CD14-positive monocyte (primary cell): ENCODE results near the gene MSI2. TPM values are rescaled to one million over a fixed set of nuclear protein-coding genes. Genes with fewer than 3 reads are reported as not detected.
A peak's percentile ranks its signal among the peaks of the same experiment; 100 is the strongest.

Experiments used
- DNase-seq, 3 donors: peaks; one replicate each; pipeline ENCODE4 v3.0.0-alpha.2; 2011 to 2022
- H2AFZ ChIP-seq: 2 replicates; pipeline ENCODE4 v1.6.0; 2012; ENCODE audit warnings: mild to moderate bottlenecking, low read depth, low read length, inconsistent platforms; ENCODE audit not compliant: insufficient read depth, poor library complexity, severe bottlenecking
- H3K27ac ChIP-seq, 2 donors: 1 replicate in 1 of 2; 2 replicates in 1 of 2; pipeline ENCODE4 v1.5.1; 2012 to 2013; ENCODE audit warnings: low read length in 2 of 2, control low read depth in 1 of 2, inconsistent platforms in 1 of 2, low read depth in 1 of 2, mild to moderate bottlenecking in 1 of 2
- H3K27me3 ChIP-seq, 2 donors: one replicate each; pipeline versions ENCODE4 v1.6.0 to v1.6.1; 2011 to 2013; ENCODE audit warnings: low read length in 2 of 2; ENCODE audit not compliant: control insufficient read depth in 2 of 2, insufficient read depth in 2 of 2
- H3K36me3 ChIP-seq, 2 donors: replicated peaks in 1 of 2; 1 replicate in 1 of 2; 2 replicates in 1 of 2; pipeline versions ENCODE4 v1.5.1 to v1.6.1; 2012 to 2013; ENCODE audit warnings: low read length in 2 of 2, control low read depth in 1 of 2, inconsistent platforms in 1 of 2, mild to moderate bottlenecking in 1 of 2; ENCODE audit not compliant: insufficient read depth in 2 of 2, control insufficient read depth in 1 of 2
- H3K4me1 ChIP-seq, 2 donors: 1 replicate in 1 of 2; 2 replicates in 1 of 2; pipeline versions ENCODE4 v1.5.1 to v1.6.1; 2012 to 2013; ENCODE audit warnings: low read length in 2 of 2, control low read depth in 1 of 2, inconsistent platforms in 1 of 2, mild to moderate bottlenecking in 1 of 2, moderate library complexity in 1 of 2; ENCODE audit not compliant: insufficient read depth in 2 of 2, control insufficient read depth in 1 of 2
- H3K4me2 ChIP-seq: replicated peaks from 2 replicates; pipeline ENCODE3; 2012; ENCODE audit warnings: low read length, moderate library complexity, mild to moderate bottlenecking; ENCODE audit not compliant: poor library complexity, severe bottlenecking; ENCODE audit errors: extremely low read depth
- H3K4me3 ChIP-seq, 3 experiments: fragments of 200-600 bp in 1 of 3; sonication (generic) in 1 of 3; replicated peaks in 1 of 3; 1 replicate in 2 of 3; 2 replicates in 1 of 3; pipeline ENCODE4 v1.5.1; 2011 to 2013; ENCODE audit warnings: low read length in 3 of 3, mild to moderate bottlenecking in 3 of 3, control low read depth in 2 of 3, low read depth in 2 of 3, inconsistent platforms in 1 of 3, moderate library complexity in 1 of 3
- H3K79me2 ChIP-seq: 2 replicates; pipeline ENCODE4 v1.6.0; 2012; ENCODE audit warnings: mild to moderate bottlenecking, control low read depth, inconsistent platforms, low read length, moderate library complexity; ENCODE audit not compliant: insufficient read depth
- H3K9ac ChIP-seq: 2 replicates; pipeline ENCODE4 v1.6.0; 2017; ENCODE audit warnings: low read length, mild to moderate bottlenecking; ENCODE audit not compliant: insufficient read depth, poor library complexity, severe bottlenecking
- H3K9me3 ChIP-seq, 2 donors: replicated peaks in 1 of 2; 1 replicate in 1 of 2; 2 replicates in 1 of 2; pipeline versions ENCODE4 v1.5.1 to v1.6.1; 2012 to 2013; ENCODE audit warnings: low read length in 2 of 2, control low read depth in 1 of 2; ENCODE audit not compliant: control insufficient read depth in 1 of 2, insufficient read depth in 1 of 2
- H4K20me1 ChIP-seq: 2 replicates; pipeline ENCODE4 v1.6.0; 2012; ENCODE audit warnings: mild to moderate bottlenecking, low read length, control low read depth, moderate library complexity; ENCODE audit not compliant: insufficient read depth
- H3K27ac Mint-ChIP-seq, 7 donors: one replicate each; pipeline ENCODE4 v1.8.0; 2020; ENCODE audit warnings: mild to moderate bottlenecking in 7 of 7, mixed read lengths in 7 of 7, moderate library complexity in 6 of 7, inconsistent platforms in 2 of 7
- H3K27me3 Mint-ChIP-seq, 3 donors: one replicate each; pipeline ENCODE4 v1.8.0; 2021 to 2022; ENCODE audit warnings: low read depth in 3 of 3, mild to moderate bottlenecking in 3 of 3, mixed read lengths in 3 of 3, moderate library complexity in 3 of 3, inconsistent platforms in 1 of 3
- H3K36me3 Mint-ChIP-seq, 2 donors: one replicate each; pipeline ENCODE4 v1.8.0; 2020; ENCODE audit warnings: mixed read lengths in 2 of 2, inconsistent platforms in 1 of 2, mild to moderate bottlenecking in 1 of 2
- H3K4me1 Mint-ChIP-seq: one replicate; pipeline ENCODE4 v1.8.0; 2020; ENCODE audit warnings: mild to moderate bottlenecking, mixed read lengths
- H3K4me3 Mint-ChIP-seq, 2 donors: one replicate each; pipeline ENCODE4 v1.8.0; 2020; ENCODE audit warnings: mild to moderate bottlenecking in 2 of 2, mixed read lengths in 2 of 2, moderate library complexity in 1 of 2
- H3K9me3 Mint-ChIP-seq, 7 donors: one replicate each; pipeline ENCODE4 v1.8.0; 2020 to 2022; ENCODE audit warnings: mixed read lengths in 7 of 7, mild to moderate bottlenecking in 6 of 7, moderate library complexity in 6 of 7, inconsistent platforms in 2 of 7
- WGBS: methylation state at CpG from one replicate; pipeline ENCODE4 v1.1.5; 2013; ENCODE audit warnings: missing lambda C conversion rate; ENCODE audit not compliant: insufficient coverage; 5-methylcytosine and 5-hydroxymethylcytosine counted together
- intact Hi-C, 2 donors: fragments of 100-400 bp; cut with micrococcal nuclease; formaldehyde crosslinking; loops; one replicate each; pipeline versions ENCODE4 v1.15.0 to v1.15.1; 2023
- polyA plus RNA-seq, 3 donors: library from polyadenylated mRNA; depleted of rRNA in 1 of 3; unstranded in 2 of 3; stranded (reverse) in 1 of 3; fragments of 300-500 nt in 2 of 3; fragments of >200 nt in 1 of 3; fragmentation: Illumina TruSeq in 2 of 3; gene quantifications; 1 replicate in 2 of 3; 2 replicates in 1 of 3; pipeline ENCODE4 v1.2.3, GENCODE V29; 2012 to 2021
- TF ChIP-seq, protein P1 (sequence below): fragments of 200-600 bp; IDR thresholded peaks from one replicate; pipeline ENCODE4 v1.8.0; 2022; ENCODE audit warnings: antibody characterized with exemption, mild to moderate bottlenecking

MSI2 gene
- polyA plus RNA-seq, 3 donors, result 0.20 to 6.6 (median 0.37) TPM

DNA sequence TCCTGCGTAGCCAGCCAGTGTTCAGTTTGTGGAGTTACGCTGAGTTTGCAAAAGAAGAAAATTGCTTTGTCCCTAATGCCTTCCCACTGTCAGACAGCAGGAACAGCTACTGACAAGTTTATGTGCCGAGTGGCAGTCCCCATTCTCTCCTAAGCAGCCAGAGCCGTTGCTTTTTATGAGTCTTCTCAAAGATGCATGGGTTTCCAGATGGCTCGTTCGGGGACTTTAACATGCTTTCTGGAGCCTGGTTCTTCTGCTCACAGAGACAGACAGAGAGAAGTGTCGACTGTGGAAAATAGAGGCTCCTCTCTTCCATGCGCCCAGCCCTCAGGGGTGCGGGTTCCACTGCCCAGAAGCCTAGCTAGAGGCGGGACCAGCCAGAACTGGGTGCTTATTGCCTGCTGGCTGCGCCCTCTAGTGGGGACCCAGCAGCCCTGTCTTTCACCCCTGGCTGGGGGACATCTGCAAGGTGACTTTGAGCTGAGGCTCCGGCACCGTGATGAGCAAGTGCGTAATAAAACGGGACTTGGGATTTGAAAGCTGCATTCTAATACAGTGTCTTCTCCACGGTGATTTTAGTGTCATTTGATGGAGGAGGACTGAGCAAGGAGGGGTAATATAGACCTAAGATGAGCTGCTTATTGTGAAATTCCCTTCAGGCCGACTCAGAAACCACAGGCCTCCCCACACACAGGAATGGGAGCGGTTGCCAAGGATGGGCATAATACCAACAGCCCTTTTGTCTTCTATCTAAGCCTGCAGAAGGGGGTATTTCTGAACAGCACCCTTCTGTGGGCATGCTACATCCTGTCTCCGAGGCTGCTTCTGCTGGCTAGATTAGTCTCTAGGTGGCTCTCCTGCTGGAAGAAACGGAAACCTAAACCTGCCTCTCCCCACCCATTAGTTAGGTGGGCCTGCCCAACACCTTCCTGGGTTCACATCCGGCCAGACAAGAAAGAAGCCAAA lies 415.6 kb downstream of the MSI2 start:
- H3K9me3 Mint-ChIP-seq, result peaks cover 0 to 2% (median 0%) of the 10 kb centered on the region in 7 donors
- Histone ChIP-seq H3K4me1 (peaks cover 6 to 10% of the 10 kb centered on the region in 2 donors), H3K9me3 (no peaks in the 10 kb centered on the region), H3K27ac (no peak overlapping the region), H3K79me2 (no peaks in the 10 kb centered on the region), H3K4me3 (no peak overlapping the region), H4K20me1 (no peaks in the 10 kb centered on the region), H3K4me2 (no peak overlapping the region), H3K9ac (no peak overlapping the region), H3K27me3 (no peaks in the 10 kb centered on the region), H3K36me3 (peaks cover 2 to 6% of the 10 kb centered on the region in 2 donors), H2AFZ (no peak overlapping the region)
- peaks cover 11% of the 10 kb centered on the region for H3K4me1 Mint-ChIP-seq
- TF ChIP-seq, protein P1, sequence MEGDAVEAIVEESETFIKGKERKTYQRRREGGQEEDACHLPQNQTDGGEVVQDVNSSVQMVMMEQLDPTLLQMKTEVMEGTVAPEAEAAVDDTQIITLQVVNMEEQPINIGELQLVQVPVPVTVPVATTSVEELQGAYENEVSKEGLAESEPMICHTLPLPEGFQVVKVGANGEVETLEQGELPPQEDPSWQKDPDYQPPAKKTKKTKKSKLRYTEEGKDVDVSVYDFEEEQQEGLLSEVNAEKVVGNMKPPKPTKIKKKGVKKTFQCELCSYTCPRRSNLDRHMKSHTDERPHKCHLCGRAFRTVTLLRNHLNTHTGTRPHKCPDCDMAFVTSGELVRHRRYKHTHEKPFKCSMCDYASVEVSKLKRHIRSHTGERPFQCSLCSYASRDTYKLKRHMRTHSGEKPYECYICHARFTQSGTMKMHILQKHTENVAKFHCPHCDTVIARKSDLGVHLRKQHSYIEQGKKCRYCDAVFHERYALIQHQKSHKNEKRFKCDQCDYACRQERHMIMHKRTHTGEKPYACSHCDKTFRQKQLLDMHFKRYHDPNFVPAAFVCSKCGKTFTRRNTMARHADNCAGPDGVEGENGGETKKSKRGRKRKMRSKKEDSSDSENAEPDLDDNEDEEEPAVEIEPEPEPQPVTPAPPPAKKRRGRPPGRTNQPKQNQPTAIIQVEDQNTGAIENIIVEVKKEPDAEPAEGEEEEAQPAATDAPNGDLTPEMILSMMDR, result peak; percentile 94
- H3K36me3 Mint-ChIP-seq, result peaks cover 2 to 16% of the 10 kb centered on the region in 2 donors
- DNase-seq, result peak; percentile 42 to 72 (median 65)
- 40% methylated on average over 9 of the region's 21 CpGs for WGBS
- H3K4me3 Mint-ChIP-seq, result peak overlapping the region in 1 of 2 donors; percentile 60
- H3K27me3 Mint-ChIP-seq, result peaks cover 0 to 2% (median 0%) of the 10 kb centered on the region in 3 donors
- intact Hi-C loops, result loop anchor here in 1 of 2 donors (5.0 to 10.0 kb wide), 3 partner anchors 75 to 537 kb away; no protein-coding TSS in a partner anchor
- no peak overlapping the region for H3K27ac Mint-ChIP-seq

DNA sequence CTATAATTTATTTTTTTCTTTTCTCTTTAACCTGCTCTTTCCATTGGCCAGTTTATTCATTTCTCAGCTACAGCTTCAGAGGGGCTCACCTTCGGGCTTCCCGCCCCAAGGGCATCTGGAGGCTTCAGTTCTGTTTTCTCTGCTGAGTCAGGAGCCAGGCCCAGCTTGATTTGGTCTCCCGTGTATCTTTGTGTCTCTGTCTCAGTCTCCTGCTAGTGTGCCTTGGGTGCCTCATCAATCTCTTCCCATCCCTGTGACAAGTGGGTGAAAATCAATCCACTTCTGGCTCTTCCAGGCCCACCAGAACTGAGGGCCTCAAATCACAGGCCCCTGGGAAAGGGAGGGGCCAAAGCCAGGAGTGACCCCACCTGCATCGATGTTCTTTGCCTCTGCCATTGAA lies 416.6 kb downstream of the MSI2 start:
- no peak overlapping the region for H3K4me3 Mint-ChIP-seq
- peak overlapping the region in 2 of 7 donors; percentile 35 to 58 for H3K27ac Mint-ChIP-seq
- Histone ChIP-seq H3K79me2 (no peaks in the 10 kb centered on the region), H3K4me1 (peaks cover 6 to 10% of the 10 kb centered on the region in 2 donors), H3K4me3 (no peak overlapping the region), H3K9ac (no peak overlapping the region), H3K27me3 (no peaks in the 10 kb centered on the region), H4K20me1 (no peaks in the 10 kb centered on the region), H3K9me3 (no peaks in the 10 kb centered on the region), H3K4me2 (no peak overlapping the region), H3K36me3 (peaks cover 2 to 6% of the 10 kb centered on the region in 2 donors), H2AFZ (no peak overlapping the region), H3K27ac (no peak overlapping the region)
- 57% methylated on average over 3 of the region's 4 CpGs for WGBS
- H3K27me3 Mint-ChIP-seq, result no peaks in the 10 kb centered on the region
- intact Hi-C loops, result loop anchor here in 1 of 2 donors (5.0 to 10.0 kb wide), 3 partner anchors 76 to 538 kb away; no protein-coding TSS in a partner anchor
- H3K36me3 Mint-ChIP-seq, result peaks cover 2 to 16% of the 10 kb centered on the region in 2 donors
- peaks cover 11% of the 10 kb centered on the region for H3K4me1 Mint-ChIP-seq
- no peak for DNase-seq
- no peaks in the 10 kb centered on the region for H3K9me3 Mint-ChIP-seq
- TF ChIP-seq, protein P1, result no peak
